HG03432 (cell line): ENCODE measurements around the gene CAB39L.
"Not testable (repeated sequence)": the region's sequence is repeated elsewhere in the genome, so short reads cannot be mapped to it uniquely, and the experiment has no call there.

Source experiments
- ATAC-seq: cut with Tn5 transposase; IDR thresholded peaks from one replicate; pipeline ENCODE4 v1.9.1; 2021; ENCODE audit warnings: mild to moderate bottlenecking, moderate library complexity; ENCODE audit not compliant: unreplicated experiment

CAB39L gene

DNA sequence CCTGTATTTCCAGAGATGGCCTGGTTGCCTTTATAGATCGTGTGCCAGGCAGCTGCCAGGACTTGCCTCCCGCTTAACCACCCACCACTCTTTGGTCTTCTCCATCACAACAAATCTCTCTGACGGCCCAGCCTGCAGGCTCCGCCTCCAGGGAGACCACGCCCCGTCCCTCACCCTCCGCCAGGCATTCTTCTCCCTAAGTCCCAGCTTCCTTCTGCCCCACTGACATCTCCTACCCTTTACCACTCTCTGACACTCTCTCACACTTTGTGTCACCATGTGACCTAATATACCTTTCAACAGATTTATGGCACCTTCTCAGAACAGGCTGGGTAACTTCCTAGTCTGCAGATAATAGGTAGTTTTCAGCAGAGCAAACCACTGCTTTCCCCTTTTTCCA, 95.1 kb downstream of the CAB39L start:
- no peak for ATAC-seq

GRCh38 chr13:49347650-49348385, 96.0 kb downstream of the CAB39L start:
- ATAC-seq: no peak

GRCh38 chr13:49346460-49346859, 97.4 kb downstream of the CAB39L start:
- ATAC-seq: no peak

GRCh38 chr13:49343731-49344130, 100.1 kb downstream of the CAB39L start:
- no peak for ATAC-seq

- ATAC-seq: no peak
Observed at GRCh38 chr13:49343255-49343654, 100.6 kb downstream of the CAB39L start.

GRCh38 chr13:49342454-49342853, 101.4 kb downstream of the CAB39L start:
- no peak for ATAC-seq

- ATAC-seq: no peak
Observed at GRCh38 chr13:49341941-49342340, 101.9 kb downstream of the CAB39L start.

- no peak for ATAC-seq
Observed at GRCh38 chr13:49341517-49341916, 102.3 kb downstream of the CAB39L start.

GRCh38 chr13:49340161-49340560, 103.7 kb downstream of the CAB39L start:
- no peak for ATAC-seq

DNA sequence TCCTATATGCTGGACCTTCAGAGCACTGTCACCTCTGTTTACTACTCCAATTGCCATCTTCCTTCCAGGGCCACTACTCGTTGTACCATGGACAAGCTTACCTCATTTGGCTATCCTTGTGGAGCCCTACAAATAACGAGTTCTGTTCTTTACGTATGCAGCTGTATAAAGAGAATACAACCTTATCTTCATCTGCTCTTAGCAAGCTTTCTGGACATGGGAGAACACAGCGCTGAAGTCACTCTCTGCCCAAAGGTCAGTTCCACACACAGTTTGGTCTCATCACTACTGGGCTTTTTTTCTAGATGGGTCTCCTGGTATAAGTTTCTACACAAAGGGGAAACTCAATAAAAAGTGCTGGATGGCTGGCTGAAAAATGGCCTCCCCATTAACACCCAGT, 107.2 kb downstream of the CAB39L start:
- ATAC-seq: no peak

DNA sequence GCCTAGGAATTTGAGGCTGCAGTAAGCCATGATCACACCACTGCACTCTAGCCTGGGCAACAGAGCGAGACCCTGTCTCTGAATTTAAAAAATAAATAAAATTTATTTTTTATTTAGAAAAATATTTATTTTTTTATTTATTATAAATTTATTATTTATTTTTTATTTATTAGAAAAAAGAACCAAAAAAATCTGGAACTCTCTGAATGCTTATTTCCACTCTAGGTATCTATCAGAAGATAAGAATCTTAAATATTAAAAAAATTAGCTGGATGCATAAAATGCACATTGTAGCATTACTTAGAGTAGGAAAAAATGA, 113.4 kb downstream of the CAB39L start:
- no peak for ATAC-seq

- no peak for ATAC-seq
Observed at GRCh38 chr13:49329831-49330545, 113.9 kb downstream of the CAB39L start.

DNA sequence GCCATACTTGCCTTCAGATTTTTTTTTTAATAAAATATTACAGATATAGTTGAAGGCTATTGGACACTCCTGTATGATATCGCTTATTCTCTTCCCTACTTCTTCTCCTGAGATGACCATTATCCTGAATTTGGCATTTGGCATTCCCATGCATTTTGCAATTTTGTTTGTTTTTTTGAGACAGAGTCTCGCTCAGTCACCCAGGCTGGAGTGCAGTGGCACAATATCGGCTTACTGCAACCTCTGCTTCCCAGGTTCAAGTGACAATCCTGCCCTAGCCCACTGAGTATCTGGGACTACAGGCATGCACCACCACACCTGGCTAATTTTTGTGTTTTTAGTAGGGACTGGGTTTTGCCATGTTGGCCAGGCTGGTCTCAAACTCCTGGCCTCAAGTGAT, 116.7 kb downstream of the CAB39L start:
- ATAC-seq: not testable (repeated sequence)

DNA sequence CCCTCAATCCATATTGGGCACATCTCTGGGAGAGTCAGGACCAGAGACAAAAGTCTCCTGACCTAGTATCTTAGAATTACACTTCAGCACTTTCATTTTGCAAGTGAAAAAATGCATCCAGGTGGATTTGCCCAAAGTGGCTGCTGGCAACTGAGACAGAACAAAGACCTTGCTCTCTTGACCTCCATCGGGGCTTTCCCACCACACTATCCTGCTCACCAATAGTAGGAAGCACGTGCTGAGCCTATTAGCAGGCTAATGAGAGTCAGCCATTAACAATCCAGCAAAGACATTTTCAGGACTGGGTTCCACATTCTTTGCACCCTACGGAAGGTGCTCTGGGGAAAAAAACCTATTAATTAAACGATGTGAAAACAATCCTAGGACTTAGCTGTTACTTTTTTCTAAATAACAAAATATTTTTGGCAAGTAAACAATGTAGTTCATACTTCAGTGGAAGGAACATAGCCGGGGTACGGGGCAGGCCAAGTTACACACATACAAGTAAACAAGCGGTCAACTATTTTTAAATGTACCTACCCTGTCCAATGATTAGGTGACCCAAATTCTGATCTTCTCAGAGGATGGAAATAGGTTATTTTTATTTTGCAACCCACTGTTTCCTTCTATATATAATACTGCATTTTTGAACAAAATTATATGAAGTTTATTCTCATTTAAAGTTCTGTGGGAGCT, 117.5 kb downstream of the CAB39L start:
- ATAC-seq: no peak

DNA sequence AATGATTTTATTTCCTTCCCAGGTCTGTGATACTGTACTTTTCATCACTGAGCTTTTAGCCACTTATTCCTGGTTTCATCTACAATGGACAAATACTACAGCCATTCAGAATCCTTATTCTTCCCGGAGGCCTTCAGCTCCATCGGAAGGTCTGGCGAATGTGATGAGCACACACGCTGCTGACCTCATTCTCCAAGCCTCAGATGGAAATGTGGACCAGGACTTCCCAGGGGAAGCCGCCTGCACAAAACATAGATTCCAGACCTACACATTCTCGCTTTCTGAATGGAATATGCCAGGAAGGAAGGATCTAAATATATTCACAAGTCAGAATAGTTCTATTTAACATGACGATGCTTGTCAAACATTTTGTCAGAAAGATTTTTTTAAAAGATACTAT, 120.5 kb downstream of the CAB39L start:
- no peak for ATAC-seq

DNA sequence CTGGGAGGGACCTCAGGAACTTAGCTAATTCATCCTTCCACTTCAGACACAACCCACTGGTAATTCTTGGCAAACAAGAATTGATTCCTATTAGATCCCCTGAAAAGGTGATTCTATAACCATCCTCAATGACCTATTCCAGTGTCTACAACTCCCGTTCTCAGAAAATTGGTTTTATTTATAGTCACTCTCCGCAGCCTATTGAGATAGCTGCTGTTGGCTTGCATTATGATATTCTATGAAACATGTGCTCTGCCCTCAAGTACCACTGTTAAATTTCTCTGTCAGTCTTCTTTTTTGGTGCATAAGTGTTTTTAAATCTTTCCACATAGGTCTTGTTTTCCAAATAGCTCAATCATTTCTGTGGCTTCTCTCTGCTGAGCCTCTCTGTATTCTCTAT, 121.2 kb downstream of the CAB39L start:
- ATAC-seq: no peak

DNA sequence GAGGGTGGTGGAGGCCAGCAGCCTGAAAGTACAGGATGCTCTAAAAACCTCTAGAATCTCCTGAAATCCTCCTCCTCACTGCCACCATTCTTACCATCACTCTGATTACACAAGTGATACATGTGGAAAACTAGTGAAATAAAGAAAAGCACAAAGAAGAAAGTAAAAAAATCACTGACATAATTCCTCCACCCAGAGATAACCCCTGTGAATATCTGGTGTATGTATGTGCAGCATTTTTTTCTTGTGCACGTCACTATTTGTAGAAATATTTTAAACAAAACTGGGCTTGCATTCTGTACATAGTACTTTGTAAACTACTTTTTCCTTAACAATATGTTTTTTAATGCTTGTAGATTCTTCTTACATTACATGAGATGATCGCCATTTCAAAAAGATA, 122.9 kb downstream of the CAB39L start:
- no peak for ATAC-seq

- ATAC-seq: no peak
Observed at GRCh38 chr13:49319951-49320350, 123.9 kb downstream of the CAB39L start.

GRCh38 chr13:49319551-49319950, 124.3 kb downstream of the CAB39L start:
- no peak for ATAC-seq

- no peak for ATAC-seq
Observed at GRCh38 chr13:49315756-49316482, 127.9 kb downstream of the CAB39L start.

DNA sequence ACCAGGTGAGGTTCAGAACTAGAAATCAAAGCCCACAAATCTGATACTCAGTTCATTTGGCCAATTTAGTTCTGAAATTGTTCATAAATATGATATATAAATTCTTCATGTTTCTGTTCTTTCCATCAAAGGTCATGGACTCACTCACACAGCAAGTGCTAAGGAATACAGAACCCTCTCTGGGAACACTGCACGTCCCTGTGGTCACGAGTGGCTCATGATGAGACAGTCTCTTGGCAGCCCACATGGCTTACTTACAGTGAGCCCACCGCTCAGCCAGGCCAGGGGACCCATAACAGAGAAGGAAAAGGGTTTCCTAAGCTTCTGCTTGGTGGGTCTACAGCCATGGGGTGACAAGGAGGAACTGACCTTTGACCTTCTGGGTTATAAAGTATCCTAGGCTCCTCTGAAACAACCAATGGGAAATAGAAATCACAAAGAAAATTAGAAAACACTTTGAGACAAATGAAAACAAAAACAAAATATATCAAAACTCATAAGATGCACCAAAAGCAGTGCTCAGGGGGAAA, 128.8 kb downstream of the CAB39L start:
- ATAC-seq: no peak
